GM19025 (cell line): Measurements from ENCODE around the gene TRPV5.

Source experiments
- ATAC-seq: cut with Tn5 transposase; IDR thresholded peaks from one replicate; pipeline ENCODE4 v1.9.1; 2021; ENCODE audit warnings: mild to moderate bottlenecking, low read depth, moderate library complexity; ENCODE audit not compliant: unreplicated experiment

Gene TRPV5

DNA sequence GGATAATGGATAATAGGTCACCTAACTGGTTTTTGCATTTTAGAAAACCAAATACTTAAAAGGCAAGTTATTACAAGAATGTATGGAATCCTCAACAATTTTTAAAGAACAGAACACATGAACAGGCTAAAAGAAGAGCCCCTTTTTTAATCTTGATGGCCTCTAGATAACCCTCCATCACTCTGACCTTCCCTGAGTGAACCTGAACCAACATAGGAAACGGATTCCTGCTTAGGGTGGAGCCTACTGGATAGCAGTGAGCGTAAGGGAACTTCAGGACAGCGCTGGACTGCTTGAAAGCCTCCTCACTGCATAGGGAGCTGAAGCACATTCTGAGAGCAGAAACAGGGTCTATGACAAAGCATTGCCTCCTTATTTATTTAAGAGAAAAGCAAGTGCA lies 20.5 kb downstream of the TRPV5 start:
- ATAC-seq = no peak

DNA sequence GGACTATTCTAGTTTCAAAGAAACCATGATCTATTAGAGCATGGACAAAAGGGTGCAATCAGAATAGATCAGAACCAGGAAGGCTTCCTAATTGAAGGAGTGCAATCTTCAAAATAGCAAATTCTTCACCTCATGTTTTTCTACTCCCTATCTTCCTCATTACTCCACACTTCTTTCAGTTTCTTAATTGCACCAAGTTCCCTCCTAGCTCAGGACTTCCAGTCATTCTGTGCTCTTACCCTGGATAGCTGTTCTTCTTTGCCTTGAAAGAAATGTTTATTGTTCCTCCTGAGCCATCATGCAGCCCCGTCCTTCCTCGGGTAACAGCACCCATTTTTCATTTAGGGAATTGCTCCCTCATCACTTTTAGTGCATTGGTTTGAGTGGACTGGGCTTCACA lies 23.1 kb downstream of the TRPV5 start:
- ATAC-seq = no peak

DNA sequence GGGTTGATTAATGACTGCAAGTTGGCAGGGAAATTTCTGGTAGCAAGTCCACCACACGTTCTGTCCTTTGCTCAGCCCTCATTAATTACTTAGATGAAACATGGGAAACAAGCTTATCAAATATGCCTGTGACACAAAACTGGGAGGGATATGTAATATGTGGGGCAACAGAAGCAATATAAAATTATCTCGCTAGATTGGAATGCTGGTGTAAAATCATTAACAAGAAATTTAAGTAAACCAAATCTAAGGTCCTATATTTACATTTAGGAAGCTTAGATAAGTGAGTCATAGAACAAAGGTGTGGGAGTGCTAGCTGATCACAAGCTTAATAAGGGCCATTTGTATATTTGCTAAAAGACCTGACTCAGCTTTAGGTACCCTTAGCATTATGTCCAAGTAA lies 23.5 kb downstream of the TRPV5 start:
- no peak for ATAC-seq

DNA sequence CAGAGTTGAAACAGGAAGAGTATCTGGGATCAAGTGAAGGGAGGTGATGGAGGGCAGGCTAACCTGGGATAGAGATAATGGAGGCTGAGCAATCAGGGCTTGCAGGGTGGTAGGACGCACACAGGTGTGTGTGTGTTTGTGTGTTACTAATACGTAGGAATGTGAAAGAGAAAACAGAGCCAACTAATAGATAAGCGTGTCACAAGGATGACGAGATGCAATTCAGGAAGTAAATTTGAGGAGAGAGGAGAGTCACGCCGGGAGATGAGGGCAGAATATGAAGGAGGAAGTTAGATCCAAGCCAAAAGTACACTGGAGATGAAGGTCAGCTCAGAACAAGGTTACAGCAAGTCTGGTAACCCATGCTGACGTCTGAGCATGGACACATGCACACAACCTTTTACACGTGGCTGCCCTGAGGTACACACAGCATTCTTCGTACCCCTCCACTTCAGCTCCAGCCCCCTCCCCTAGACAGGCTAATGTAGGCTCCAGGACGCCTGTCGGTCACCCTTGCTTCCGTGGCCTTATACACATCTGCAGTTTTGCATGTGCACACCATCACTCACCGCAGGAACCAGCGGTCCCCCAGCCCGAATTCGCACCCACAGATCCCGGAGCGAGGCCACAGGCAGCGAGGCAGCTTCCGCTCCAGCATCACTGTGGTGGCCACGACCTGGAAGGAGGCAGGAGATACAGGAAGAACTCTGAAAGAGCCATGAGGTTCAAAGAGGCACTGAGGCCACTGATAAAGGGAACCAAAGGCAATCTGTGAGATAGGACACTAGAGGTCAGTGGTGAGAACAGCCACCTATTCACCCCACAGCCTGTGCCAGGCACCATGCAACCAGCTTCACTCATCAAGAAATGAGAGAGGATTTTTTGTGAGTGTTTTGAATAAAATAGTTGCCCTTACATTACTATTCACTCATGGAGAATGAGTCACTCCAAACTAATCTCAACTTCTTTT lies 24.3 kb downstream of the TRPV5 start:
- no peak for ATAC-seq

DNA sequence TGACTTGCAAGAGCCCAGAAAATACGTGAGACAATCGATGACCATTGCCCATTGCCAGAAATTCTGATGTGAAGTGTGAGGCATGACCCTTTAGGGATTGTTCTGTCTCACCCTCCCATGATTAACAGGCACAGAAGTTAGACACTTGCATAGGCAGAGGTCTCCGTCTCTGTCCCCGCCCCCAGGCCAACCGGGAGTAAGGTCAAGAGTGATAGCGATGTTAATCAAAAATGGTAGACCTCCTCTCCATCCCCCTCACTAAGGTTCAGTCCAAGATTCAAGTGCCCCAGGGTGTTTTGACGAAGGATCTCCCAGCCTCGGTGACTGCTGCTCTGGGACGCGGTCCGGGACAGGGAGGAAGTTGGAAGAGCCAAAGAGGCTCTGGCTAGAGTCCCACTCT lies 25.3 kb downstream of the TRPV5 start:
- ATAC-seq = no peak

DNA sequence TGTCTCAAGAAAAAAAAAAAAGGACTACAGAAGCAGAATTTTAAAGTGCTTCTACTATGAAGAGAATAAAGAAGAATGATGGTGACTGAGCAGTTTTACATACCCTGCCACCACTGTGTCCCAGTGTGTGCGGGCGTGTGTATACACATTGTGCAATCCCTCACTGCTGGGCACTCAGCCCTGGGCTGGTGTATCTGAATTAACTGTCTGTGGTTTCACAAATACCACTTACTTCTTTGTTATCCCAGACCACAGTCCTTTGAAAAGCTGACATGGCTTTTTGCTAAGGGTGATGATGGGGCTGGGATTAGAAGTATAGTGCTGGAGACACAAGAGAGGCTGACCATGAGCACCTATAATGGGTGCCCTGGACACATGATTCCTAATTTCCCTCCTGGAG lies 26.9 kb downstream of the TRPV5 start:
- no peak for ATAC-seq

DNA sequence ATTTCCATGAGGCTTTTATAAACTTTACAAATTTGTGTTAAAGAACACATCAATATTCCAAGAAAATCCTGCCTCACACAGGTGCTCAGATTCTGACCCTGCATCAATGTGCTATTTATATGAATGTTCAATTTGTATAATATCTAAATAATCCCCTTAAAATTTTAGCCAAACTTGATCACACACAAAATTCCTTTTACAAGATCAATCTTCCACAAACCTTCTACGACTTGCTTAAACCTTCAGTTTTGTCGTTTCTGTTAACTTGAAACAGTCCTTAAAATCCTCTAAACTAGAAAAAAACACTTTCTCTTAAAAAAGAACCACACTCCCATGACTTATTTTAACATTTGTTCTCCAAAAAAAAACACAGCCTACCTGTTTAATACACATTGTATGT lies 27.8 kb downstream of the TRPV5 start:
- ATAC-seq = no peak

DNA sequence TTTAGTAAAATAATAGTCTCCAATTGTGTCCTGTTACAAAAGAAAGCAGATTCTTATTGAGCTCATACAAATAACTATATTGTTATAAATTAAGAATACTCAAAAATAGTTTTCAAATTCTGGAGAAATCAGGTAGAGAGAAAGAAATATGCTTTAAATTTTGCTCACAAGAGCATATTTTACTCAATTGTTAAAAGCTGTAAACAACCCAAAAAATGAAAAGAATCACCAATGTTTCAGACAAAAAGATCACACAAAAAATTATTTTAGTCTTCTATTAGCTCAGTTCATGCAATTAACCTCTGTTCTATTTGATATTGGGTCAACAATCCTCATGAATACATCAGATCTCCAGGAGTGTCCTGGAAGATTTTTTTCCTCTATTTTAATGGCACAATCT lies 29.4 kb downstream of the TRPV5 start:
- ATAC-seq = no peak

DNA sequence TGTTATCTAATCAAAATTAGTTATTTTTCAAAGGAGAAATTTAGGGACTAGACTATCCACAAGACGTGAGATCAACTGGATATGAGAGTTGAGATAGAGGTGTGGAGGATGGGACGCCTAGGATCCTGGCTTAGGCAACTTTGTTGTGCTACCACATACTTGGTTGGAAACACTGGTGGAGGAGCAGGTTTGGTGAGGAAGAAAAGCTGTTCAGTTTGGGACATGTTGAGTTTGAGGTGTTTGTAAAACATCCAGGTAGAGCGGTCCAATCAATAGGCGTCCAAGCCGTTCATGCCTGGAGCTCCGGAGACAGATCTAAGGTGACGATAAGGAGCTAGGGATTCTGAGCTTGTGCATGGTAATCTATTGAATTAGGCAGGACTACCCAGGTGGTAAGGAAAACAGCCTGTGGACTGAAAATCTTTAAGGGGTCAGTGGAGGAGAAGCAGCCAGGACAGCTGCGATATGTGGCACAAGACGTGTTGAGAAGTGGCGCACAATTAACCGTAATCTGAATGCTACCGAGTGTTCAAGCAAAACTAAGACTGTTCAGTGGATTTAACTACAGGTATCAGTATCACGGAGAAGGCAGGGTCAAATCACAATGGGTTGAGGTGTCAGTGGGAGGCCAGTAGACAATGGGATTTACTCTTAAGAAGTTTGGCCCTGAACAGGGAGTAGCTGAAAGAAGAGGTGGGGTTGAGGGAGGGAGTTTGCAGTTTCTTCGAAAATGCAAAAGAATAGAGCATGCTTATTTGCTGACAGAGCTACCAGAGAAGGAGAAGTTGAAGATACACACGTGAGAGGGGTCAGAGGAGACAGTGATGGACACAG lies 31.9 kb downstream of the TRPV5 start:
- no peak for ATAC-seq

DNA sequence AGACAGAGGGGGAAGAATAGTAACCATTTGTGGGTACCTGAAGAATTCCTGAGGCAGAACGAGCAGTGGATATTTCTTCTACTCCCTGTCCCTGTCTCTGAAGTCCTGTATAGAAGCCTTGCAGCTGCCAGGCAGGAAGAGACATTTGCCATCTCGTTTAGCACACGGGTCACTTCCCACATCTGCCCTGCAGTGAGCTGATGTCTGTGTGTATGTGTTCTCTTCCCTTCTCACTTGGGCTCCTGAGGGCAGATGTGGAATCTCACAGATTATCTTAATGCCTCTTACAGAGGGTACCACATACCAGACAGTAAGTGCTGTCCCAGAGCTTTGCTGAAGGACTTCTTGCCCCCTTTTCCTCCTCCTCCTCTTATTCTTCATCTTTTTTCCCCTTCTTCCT lies 33.9 kb downstream of the TRPV5 start:
- ATAC-seq = no peak

DNA sequence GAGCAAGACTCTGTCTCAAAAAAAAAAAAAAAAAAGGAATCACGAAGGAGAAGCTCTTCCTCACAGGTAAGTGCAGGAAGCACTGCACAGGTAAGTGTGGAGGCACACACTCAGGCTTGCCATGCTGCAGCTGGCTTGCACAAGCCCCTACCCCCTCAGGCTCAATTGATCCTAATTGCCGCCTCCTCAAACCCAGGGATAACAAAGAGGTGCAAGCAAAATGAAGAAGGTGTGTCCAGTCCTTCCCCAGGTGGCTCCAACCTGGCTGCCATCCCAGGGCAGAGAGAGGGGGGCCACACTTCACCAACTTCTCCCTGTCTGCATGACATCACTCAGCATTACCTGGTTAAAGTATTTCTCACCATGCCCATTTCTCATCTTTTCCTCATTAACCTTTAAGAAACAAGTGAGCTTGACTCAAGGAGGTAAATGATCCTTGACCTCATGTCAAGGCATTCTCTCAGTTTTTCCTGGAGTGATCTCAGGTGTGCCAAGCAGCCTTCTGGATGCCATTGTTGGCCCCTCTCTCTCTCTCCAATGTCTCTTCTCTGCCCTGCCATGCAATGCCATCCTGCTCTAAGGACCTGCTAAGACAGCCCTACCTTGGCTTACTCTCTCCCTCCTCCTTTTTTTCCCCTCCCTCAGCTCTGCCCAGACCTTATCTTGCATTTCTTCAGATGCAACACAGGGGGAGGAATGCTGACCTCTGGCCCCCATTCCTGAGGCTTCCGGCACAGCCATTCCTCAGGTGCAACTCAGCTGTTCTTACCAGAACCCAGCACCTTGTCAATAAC lies 35.0 kb downstream of the TRPV5 start:
- ATAC-seq = no peak

DNA sequence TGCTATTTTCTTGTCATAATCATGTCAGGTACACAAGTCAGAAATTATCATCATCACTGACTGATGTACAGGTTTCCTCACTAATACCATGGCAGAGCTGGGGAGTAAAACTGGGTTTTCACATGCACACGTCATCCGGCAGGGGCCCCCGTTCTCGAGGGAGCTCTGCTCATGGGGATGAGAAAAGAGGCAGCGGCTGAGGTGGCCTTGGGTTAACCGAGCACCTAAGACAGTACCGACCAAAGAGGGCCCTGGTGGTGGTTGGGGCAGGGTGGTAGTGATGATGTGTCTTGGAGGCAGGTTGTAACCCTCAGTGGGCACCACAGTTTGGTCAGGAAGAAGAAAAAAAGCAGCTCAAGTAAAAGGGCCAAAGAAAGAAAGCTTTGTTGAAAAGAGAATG lies 35.9 kb downstream of the TRPV5 start:
- ATAC-seq = no peak

DNA sequence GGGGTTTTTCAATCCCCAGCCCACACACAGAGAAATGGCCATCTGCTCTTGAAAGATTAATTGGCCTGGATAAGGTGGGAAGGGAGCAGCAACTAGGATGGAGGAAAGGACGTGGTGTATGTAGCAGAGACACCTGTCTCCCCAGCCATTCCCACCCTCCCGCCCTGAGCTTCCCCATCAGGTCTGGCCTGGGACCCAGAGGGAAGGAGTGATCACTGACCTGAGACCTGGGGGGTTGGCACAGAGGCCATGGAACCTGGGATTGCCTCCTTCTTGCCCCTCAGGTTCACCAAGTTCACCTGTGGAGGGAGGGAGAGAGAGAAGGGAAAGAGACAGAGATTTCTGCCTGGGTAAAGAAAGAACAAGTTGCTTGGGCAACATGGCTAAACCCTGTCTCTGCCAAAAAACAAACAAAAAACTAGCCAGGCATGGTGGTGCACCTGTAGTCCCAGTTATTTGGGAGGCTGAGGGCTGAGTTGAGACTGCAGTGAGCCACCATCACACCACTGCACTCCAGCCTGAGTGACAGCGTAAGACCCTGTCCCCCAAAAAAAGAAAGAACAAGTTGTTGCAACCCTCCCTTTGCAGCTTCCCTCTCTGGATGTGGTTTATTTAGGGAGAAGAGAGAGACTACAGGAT lies 36.7 kb downstream of the TRPV5 start:
- ATAC-seq = no peak

DNA sequence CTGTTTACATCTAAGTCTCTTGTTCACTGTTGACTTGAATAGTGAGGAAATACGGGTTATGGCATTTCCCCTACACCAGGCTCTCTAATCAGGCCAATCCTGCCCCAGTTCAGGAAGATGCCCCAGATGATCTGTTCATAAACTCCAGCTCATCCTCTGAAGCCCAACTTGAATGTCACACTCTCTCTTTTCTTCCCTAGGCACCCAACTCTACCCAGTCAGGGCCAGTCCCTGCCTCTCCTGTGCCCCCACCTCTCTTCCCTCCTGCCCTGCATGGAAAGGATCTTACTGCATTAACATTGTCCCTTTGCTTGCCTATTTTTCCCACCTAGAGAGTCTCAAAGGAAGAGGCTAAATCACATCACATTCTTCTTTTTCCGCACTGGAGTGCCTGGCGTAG lies 37.4 kb downstream of the TRPV5 start:
- ATAC-seq = no peak

DNA sequence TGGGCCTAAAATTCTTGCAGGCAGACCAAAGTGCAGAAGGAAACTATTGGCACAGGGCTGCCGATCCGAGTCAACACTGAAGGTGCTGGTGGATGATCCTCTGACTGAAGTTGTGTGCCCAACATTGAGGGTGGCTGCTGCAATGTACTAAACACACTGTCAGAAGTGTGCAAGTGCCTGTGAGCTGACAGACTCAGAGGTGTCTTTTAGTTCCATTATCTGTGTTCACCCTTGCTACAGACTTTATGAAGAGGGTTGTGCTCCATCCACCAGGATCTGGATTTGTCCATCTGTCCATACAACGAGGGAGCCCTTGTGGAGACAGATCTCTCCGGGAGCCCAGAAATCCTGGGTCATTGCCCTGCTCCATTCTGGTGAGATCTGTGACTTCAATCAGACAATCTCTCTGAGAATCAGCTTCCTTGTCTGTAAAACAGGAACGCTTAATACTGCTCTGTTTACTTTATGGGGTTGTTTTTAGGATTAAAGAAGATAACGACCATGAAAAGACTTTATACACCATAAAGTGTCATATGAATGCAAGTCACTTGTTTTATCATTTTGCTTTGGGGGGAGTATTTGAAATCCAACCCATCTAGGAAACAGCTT lies 38.5 kb downstream of the TRPV5 start:
- no peak for ATAC-seq

DNA sequence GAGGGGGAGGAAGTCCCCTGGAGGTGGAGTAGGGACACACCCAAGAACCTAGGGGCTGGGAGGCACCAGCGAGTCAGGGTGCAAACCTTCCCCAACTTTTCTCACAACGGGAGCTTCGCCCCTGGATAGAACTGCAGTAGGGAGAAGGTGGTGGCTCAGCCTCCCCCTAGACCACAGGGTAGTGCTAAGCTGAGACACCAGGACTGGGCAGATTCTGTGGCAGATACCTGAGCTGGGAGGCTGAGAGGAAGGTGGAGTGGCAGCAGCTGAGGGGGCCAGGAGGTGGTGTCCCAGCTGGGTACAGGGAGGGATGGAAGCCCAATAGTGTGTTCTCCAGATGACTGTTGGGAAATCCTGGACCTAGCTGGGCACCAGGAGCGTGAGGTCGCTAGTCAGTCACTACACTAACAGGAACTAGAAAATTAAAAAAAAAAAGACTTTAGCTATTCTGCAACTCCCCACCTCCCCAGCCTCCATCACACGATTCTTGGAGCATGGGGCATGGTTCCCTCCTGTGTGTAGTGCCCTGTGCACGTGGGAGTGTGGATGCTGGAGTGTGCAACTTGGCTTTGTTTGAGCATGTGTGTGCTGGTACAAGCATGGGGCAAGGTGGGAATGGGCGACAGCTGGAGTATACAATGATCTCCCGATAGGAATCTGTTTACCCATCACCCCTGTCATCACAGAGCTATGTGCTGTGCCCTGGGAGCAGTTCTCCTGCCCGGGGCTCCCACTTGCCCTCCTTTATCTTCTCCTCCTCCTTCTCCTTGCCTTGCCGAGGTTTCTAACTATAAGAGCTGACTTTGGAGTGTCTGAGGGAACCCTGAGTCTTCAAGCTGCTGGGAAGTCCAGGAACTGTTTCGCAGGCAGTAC lies 39.2 kb downstream of the TRPV5 start:
- ATAC-seq = no peak

DNA sequence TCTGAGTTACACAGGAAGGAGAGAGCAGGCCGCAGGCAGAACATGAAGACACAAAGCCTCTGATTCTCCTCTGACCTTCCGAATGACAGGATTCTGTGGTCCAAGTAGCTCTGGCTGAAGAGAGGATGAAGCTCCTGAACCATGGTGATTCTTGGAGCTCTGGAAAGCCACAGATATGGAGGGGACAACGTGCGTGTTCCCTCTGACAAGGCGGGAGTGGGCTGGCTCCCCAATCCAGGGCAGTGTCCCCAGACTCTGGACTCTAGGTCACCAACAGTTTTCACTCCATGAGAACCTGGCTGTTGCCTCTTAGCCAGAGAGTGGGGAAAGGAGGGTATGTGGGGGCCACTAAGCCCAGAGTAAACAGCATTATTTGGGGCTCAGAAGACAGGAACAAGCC lies 40.6 kb downstream of the TRPV5 start:
- no peak for ATAC-seq

DNA sequence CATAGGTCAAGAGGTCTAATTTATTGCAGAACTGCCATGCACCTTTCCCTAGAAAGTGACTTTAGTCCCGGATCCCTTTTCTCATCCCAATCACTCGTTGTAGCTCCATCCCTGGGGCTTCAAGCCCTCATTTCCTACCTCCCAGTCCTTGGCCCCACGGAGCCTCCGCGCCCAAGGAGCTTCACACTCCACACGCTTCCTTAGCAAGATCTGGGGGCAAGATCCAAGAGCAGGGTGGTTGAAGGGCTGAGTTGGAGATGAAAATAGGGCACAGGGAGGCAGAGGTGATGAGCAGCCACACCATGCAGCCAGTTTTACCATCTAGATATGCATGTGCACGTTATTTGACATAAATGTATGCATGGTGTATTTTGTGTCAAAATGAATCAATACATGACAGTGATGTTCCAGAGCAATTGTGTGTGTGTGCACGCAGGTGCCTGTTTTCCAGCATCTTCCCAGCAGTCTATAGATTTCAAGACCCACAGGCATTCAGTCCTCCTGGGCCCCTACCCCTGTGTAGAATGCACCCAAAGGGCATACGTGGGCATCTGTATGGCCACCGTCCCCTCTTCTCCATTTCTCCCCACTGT lies 42.0 kb downstream of the TRPV5 start:
- no peak for ATAC-seq
